ENCODE measurements around the gene NRBF2.
"Not testable (repeated sequence)": the region's sequence is repeated elsewhere in the genome, so short reads cannot be mapped to it uniquely, and the experiment has no call there.

Gene NRBF2

DNA sequence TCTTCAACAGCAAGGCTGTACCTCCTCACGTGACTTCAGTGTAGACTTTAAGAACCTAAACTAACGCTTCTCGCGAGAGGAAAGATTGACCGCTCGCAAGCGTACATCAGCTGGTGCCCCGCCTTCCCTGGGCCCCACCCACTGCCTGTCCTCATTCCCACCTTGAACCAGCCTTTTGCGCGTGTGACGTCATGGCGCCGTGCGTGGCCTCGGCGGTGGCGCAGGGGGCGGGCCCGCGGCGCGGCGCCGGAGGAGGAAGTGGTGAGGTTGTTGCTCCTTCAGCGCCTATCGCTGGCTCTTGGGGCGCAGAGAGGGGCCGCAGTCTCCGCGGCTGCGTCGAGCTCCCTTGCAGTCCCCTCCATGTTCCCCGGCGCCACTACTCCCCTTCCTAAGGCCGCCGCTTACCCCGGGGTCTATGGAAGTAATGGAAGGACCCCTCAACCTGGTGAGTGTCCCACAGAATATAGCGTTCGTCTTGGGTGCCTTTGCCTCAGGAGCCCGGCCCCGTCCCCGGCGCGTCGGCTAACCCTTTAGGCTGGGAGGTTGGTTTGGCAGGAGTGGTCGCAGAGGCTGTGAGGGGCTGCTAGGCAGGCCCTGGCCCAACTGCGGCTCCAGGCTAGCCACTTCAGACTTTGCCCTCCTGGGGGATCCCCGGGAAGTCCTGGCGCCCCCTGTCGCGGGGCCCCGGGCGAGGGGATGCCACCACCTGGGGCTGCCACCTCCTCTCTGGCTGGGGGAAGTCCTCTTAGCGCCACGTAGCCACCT is at the start of gene NRBF2:
Gene NRBF2 (plus strand): TSS at position 273 of the 765 bp plus-strand sequence. CDS start 143 bp downstream, at position 416.
- Histone ChIP-seq H3K27me3 (ENCODE audit: insufficient read depth, low read length) (no peaks in the 10 kb centered on the region), H3K27ac (ENCODE audit: low read depth, low read length) (peak within 1 kb of the TSS; percentile 78), H3K36me3 (ENCODE audit: insufficient read depth, low read length) (peaks cover 6% of the 10 kb centered on the region; the same call in 1 of the 2 replicates), H2AFZ (ENCODE audit: low read length, unreplicated experiment) (peak within 1 kb of the TSS; percentile 84), H3K4me1 (ENCODE audit: control insufficient read depth, insufficient read depth, low read length, unreplicated experiment) (peaks cover 20% of the 10 kb centered on the region), H3K4me3 (ENCODE audit: low read depth, low read length) (peak within 1 kb of the TSS; percentile 86), H3K79me2 (ENCODE audit: control insufficient read depth, insufficient read depth, low read length, unreplicated experiment) (peaks cover 49% of the 10 kb centered on the region)

DNA sequence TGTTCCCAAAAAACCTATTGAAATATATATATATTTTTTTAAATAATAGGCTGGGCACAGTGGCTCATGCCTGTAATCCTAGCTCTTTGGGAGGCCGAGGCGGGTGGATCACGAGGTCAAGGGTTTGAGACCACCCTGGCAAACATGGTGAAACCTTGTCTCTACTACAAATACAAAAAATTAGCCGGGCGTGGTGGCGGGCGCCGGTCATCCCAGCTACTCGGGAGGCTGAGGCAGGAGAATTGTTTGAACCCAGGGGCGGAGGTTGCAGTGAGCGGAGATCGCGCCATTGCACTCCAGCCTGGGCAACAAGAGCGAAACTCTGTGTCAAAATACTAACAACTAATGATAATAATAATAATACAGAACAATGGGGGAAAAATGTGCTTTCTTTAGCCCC is 49.7 kb upstream of the NRBF2 start:
- H2AFZ ChIP-seq (ENCODE audit: low read length, unreplicated experiment); H3K27ac ChIP-seq (ENCODE audit: low read depth, low read length); H3K36me3 ChIP-seq (ENCODE audit: insufficient read depth, low read length); H3K27me3 ChIP-seq (ENCODE audit: insufficient read depth, low read length); H3K4me3 ChIP-seq (ENCODE audit: low read depth, low read length); H3K4me1 ChIP-seq (ENCODE audit: control insufficient read depth, insufficient read depth, low read length, unreplicated experiment); H3K79me2 ChIP-seq (ENCODE audit: control insufficient read depth, insufficient read depth, low read length, unreplicated experiment): not testable (repeated sequence)

DNA sequence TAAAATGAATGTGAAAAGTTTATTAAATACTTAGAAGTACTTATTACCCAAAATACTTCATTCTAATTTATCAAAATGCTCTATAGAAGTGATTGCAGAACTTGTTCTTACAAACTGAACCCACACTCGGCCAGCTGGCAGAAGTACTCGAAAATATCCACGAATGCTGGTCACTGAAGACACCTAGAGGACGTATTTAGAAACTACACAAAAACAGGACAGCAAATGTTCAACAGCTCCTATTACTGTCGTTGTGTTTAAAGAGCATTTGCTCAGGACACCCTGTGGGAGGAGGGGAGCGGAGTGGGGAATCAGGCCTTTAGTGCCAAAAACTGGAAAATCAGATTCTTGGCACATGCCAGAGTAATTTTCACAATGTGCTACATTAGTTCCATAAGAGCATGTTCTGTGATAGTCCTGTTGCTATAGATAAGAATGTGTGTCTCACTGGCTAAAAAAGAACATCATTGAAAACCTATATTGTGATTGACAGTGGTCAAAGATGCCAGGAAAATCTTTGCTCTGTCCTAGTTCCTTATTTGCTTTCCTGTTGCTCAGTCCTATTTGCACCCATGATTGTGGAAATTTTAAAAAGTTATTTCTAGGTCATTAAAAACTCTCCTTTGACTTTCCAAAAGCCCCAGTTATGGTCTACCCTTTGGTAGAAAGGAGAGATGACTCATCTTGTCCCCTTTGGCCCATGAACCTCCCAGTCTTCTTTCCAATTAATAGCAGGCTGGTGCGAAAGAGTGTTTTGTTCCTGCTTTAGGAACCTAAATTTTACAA is 49.0 kb upstream of the NRBF2 start:
- Histone ChIP-seq H3K27ac (ENCODE audit: low read depth, low read length) (no peak overlapping the region), H3K4me3 (ENCODE audit: low read depth, low read length) (no peak overlapping the region), H3K27me3 (ENCODE audit: insufficient read depth, low read length) (no peaks in the 10 kb centered on the region), H2AFZ (ENCODE audit: low read length, unreplicated experiment) (no peak overlapping the region), H3K4me1 (ENCODE audit: control insufficient read depth, insufficient read depth, low read length, unreplicated experiment) (peaks cover 7% of the 10 kb centered on the region), H3K79me2 (ENCODE audit: control insufficient read depth, insufficient read depth, low read length, unreplicated experiment) (no peaks in the 10 kb centered on the region), H3K36me3 (ENCODE audit: insufficient read depth, low read length) (no peaks in the 10 kb centered on the region)

DNA sequence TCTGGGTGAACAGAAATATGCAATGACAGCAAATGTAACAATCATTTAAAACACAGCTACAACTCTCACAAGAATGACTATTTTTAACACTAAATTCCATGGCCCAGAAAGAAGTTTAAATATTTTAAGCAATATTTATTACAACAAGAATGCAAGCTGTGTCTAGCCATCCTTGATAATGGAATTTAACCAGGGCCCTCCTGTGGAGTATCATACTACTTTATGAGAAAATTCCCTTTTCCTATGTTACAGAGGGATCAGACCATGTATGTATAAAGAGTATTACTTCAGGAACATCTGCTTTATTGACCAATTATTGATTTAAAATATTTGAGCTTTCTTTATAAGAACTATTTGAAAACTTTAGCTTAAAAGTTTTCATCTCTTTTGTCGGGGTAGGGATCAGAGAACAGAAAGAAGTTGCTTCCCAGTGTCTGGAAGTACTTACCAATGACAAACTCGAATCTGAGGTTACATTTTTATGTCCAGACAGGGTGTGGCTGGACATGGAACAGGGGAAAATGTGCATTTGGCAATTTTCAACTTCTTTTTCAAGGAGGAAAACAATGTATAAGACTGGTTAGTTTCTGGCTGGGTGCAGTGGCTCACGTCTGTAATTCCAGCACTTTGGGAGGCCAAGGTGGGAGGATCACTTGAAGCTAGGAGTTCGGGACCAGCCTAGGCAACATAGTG is 48.3 kb upstream of the NRBF2 start:
- Histone ChIP-seq H3K79me2 (ENCODE audit: control insufficient read depth, insufficient read depth, low read length, unreplicated experiment) (no peaks in the 10 kb centered on the region), H2AFZ (ENCODE audit: low read length, unreplicated experiment) (no peak overlapping the region), H3K4me3 (ENCODE audit: low read depth, low read length) (no peak overlapping the region), H3K27ac (ENCODE audit: low read depth, low read length) (no peak overlapping the region), H3K36me3 (ENCODE audit: insufficient read depth, low read length) (no peaks in the 10 kb centered on the region), H3K27me3 (ENCODE audit: insufficient read depth, low read length) (no peaks in the 10 kb centered on the region), H3K4me1 (ENCODE audit: control insufficient read depth, insufficient read depth, low read length, unreplicated experiment) (peaks cover 7% of the 10 kb centered on the region)

DNA sequence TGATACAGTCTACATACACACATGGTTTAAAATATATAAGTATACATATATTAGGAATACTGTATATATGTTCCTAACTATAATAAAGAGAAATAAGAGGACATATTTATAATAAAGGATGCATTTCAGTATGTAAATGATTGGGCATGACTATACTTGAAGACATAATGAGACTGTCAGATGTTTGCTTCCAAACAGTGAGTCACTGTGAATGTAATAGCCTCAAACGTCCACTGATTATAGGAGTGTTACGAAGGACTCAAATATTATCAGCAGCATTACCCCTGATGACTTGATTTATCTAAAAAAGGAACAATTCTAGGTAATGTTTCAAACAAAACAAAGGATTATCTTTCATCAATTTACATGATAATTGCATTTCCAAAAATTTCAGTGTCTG is 39.9 kb upstream of the NRBF2 start:
- H2AFZ ChIP-seq (ENCODE audit: low read length, unreplicated experiment): no peak overlapping the region
- no peaks in the 10 kb centered on the region for H3K36me3 ChIP-seq (ENCODE audit: insufficient read depth, low read length)
- no peak overlapping the region for H3K4me3 ChIP-seq (ENCODE audit: low read depth, low read length)
- H3K27ac ChIP-seq (ENCODE audit: low read depth, low read length): no peak overlapping the region
- H3K4me1 ChIP-seq (ENCODE audit: control insufficient read depth, insufficient read depth, low read length, unreplicated experiment): no peaks in the 10 kb centered on the region
- no peaks in the 10 kb centered on the region for H3K27me3 ChIP-seq (ENCODE audit: insufficient read depth, low read length)
- H3K79me2 ChIP-seq (ENCODE audit: control insufficient read depth, insufficient read depth, low read length, unreplicated experiment): no peaks in the 10 kb centered on the region

DNA sequence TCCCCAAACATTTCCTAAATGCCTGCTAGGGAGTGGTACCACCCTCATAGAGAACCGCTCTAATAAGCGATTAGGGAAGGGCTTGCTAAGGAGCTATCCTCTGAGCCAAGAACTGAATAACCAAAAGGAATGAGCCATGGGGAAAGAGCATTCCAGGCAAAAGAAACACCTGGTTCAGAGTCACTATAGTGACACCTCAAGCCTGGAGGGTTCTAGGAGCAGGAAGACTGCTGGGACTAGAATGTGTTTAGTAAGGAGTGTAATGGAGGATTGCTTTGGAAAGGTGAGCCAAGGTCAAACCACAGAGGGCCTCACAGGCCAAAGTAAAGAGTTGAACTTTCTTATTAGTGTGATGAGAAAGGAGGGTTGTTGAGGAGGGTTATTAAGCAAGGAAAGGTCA is 38.7 kb upstream of the NRBF2 start:
- H3K27me3 ChIP-seq (ENCODE audit: insufficient read depth, low read length): no peaks in the 10 kb centered on the region
- no peaks in the 10 kb centered on the region for H3K4me1 ChIP-seq (ENCODE audit: control insufficient read depth, insufficient read depth, low read length, unreplicated experiment)
- no peaks in the 10 kb centered on the region for H3K36me3 ChIP-seq (ENCODE audit: insufficient read depth, low read length)
- no peaks in the 10 kb centered on the region for H3K79me2 ChIP-seq (ENCODE audit: control insufficient read depth, insufficient read depth, low read length, unreplicated experiment)
- no peak overlapping the region for H3K27ac ChIP-seq (ENCODE audit: low read depth, low read length)
- H3K4me3 ChIP-seq (ENCODE audit: low read depth, low read length): no peak overlapping the region
- H2AFZ ChIP-seq (ENCODE audit: low read length, unreplicated experiment): no peak overlapping the region

DNA sequence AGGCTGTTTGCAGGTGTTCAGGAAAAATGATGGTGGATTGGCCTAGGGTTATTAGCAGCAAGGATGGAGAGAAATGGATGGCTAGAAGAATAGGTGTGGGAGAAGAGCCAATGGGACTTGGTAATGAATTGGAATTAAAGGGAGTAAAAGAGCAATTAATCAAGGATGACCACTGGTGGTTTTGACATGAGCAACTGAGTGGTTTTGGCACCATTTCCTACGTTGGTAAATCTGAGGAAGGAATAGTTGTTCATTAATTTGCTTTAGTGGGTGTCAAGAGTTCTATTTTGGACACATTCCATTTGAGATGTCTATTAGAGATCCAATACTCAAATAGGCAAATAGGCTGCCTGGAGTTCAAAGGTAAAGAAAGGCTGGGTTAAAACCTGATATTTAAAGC is 38.2 kb upstream of the NRBF2 start:
- Histone ChIP-seq H3K4me3 (ENCODE audit: low read depth, low read length) (no peak overlapping the region), H3K36me3 (ENCODE audit: insufficient read depth, low read length) (no peaks in the 10 kb centered on the region), H3K4me1 (ENCODE audit: control insufficient read depth, insufficient read depth, low read length, unreplicated experiment) (no peaks in the 10 kb centered on the region)

DNA sequence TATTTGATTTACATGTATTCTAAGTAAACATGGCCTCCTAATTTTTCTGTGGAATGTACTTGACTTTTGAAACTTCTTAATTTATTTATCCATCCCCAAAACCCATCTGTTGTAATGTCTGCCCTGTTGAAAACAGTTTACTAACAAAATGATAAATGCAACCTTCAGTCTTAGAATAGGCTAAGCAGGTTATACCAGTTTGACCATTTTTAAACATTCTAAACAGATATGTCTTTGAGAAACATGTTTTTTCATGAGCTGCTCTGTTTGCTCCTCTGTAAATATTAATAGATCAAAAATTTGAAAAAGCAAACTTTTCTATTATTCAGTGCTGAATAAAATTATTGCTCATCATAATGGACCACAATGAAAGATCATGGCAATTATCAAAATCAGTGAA is 33.4 kb upstream of the NRBF2 start:
- Histone ChIP-seq H3K4me3 (ENCODE audit: low read depth, low read length) (no peak overlapping the region), H3K27me3 (ENCODE audit: insufficient read depth, low read length) (no peaks in the 10 kb centered on the region), H3K4me1 (ENCODE audit: control insufficient read depth, insufficient read depth, low read length, unreplicated experiment) (no peaks in the 10 kb centered on the region), H2AFZ (ENCODE audit: low read length, unreplicated experiment) (no peak overlapping the region), H3K27ac (ENCODE audit: low read depth, low read length) (no peak overlapping the region), H3K36me3 (ENCODE audit: insufficient read depth, low read length) (no peaks in the 10 kb centered on the region), H3K79me2 (ENCODE audit: control insufficient read depth, insufficient read depth, low read length, unreplicated experiment) (no peaks in the 10 kb centered on the region)

More for the DNA sequence above, 38.2 kb upstream of the NRBF2 start:
- H2AFZ ChIP-seq (ENCODE audit: low read length, unreplicated experiment): no peak overlapping the region
- no peaks in the 10 kb centered on the region for H3K27me3 ChIP-seq (ENCODE audit: insufficient read depth, low read length)
- H3K27ac ChIP-seq (ENCODE audit: low read depth, low read length): no peak overlapping the region
- H3K79me2 ChIP-seq (ENCODE audit: control insufficient read depth, insufficient read depth, low read length, unreplicated experiment): no peaks in the 10 kb centered on the region

DNA sequence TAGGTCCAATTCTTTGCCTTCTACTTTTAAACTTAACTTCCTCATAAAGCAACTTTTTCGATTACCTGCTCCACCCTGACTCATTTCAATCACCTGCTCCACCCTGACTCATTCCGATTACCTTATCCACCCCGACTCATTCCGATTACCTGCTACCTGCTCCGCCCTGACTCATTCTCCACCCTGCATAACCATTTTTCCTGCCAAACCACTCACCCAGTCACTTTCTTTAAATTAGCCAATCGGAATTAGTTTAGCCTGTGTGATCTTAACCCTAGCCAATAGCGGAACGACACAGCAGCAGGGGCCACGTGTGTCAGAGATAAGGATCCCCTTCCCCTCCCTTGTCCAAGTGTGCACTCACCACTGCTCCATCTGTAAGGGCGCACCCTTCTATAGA is 32.0 kb upstream of the NRBF2 start:
- H3K4me3 ChIP-seq (ENCODE audit: low read depth, low read length); H3K4me1 ChIP-seq (ENCODE audit: control insufficient read depth, insufficient read depth, low read length, unreplicated experiment); H3K27me3 ChIP-seq (ENCODE audit: insufficient read depth, low read length): not testable (repeated sequence)

DNA sequence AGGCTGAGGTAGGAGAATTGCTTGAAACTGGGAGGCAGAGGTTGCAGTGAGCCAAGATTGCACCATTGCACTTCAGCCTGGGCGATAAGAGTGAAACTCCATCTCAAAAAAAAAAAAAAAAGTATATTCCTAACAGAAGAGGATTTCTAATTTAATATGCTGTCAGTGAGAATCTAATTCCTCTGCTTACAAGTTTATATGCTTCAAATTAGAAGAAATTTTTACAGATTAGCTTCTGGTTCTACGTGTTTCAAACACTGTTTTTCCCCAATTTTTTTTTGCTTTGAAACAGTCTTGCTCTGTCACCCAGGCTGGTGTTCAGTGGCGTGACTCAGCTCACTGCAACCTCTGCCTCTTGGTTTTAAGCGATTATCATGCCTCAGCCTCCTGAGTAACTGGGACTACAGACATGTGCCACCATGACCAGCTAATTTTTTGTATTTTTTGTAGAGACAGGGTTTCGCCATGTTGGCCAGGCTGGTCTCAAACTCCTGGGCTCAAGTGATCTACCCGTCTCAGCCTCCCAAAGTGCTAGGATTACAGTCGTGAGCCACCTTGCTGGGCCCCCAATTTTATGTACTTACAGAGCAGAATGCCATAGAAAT is 30.7 kb upstream of the NRBF2 start:
- H3K36me3 ChIP-seq (ENCODE audit: insufficient read depth, low read length); H3K79me2 ChIP-seq (ENCODE audit: control insufficient read depth, insufficient read depth, low read length, unreplicated experiment); H3K27ac ChIP-seq (ENCODE audit: low read depth, low read length); H3K4me3 ChIP-seq (ENCODE audit: low read depth, low read length); H3K27me3 ChIP-seq (ENCODE audit: insufficient read depth, low read length); H2AFZ ChIP-seq (ENCODE audit: low read length, unreplicated experiment): not testable (repeated sequence)
- H3K4me1 ChIP-seq (ENCODE audit: control insufficient read depth, insufficient read depth, low read length, unreplicated experiment): peaks cover 20% of the 10 kb centered on the region

More for the DNA sequence above, 32.0 kb upstream of the NRBF2 start:
- H3K27ac ChIP-seq (ENCODE audit: low read depth, low read length); H3K36me3 ChIP-seq (ENCODE audit: insufficient read depth, low read length); H3K79me2 ChIP-seq (ENCODE audit: control insufficient read depth, insufficient read depth, low read length, unreplicated experiment); H2AFZ ChIP-seq (ENCODE audit: low read length, unreplicated experiment): not testable (repeated sequence)
